Esophagus squamous epithelium (tissue), 5 donors: ENCODE measurements around the gene NPIPA5. TPM values are rescaled to one million over a fixed set of nuclear protein-coding genes. Genes with fewer than 3 reads are reported as not detected.
"Not testable (repeated sequence)": the region's sequence is repeated elsewhere in the genome, so short reads cannot be mapped to it uniquely, and the experiment has no call there.

Experiments
- DNase-seq: peaks from one replicate; lab custom pipeline; 2025; lab: John Stamatoyannopoulos, UW
- H3K27ac ChIP-seq, 4 donors: fragments of 200-600 bp; sonication (generic); one replicate each; pipeline ENCODE4 v1.5.1; 2016 to 2019; ENCODE audit warnings: mild to moderate bottlenecking in 1 of 4
- H3K27me3 ChIP-seq, 4 donors: fragments of 200-600 bp; sonication (generic); 1 replicate in 3 of 4; 2 replicates in 1 of 4; pipeline versions ENCODE4 v1.5.1 to v1.6.0; 2017 to 2021; ENCODE audit warnings: antibody characterized with exemption in 1 of 4
- H3K36me3 ChIP-seq, 3 donors: fragments of 200-600 bp; sonication (generic); one replicate each; pipeline ENCODE4 v1.5.1; 2016 to 2019
- H3K4me1 ChIP-seq, 3 donors: fragments of 200-600 bp; sonication (generic); one replicate each; pipeline ENCODE4 v1.5.1; 2017 to 2019
- H3K4me3 ChIP-seq, 4 donors: fragments of 200-600 bp; sonication (generic); 1 replicate in 3 of 4; 2 replicates in 1 of 4; pipeline ENCODE4 v1.5.1; 2016 to 2019; ENCODE audit warnings: mild to moderate bottlenecking in 2 of 4, moderate library complexity in 1 of 4
- H3K9me3 ChIP-seq, 3 donors: fragments of 200-600 bp; sonication (generic); one replicate each; pipeline ENCODE4 v1.5.1; 2016 to 2019
- POLR2A ChIP-seq, 4 donors: fragments of 450-650 bp; IDR thresholded peaks; one replicate each; pipeline ENCODE4 v1.6.1; 2017; ENCODE audit warnings: antibody characterized with exemption in 4 of 4, mild to moderate bottlenecking in 4 of 4, moderate library complexity in 3 of 4
- WGBS, 2 donors: methylation state at CpG; one replicate each; pipeline ENCODE4 v1.1.5; 2018; 5-methylcytosine and 5-hydroxymethylcytosine counted together
- intact Hi-C: fragments of 100-400 bp; cut with DNase I; formaldehyde crosslinking; loops from one replicate; pipeline ENCODE4 v1.15.0; 2022
- total RNA-seq, 4 donors: library from RNA; depleted of rRNA; stranded (reverse); fragments of >200 nt; gene quantifications; one replicate each; pipeline ENCODE4 v1.1.0, GENCODE V29; 2016
- TF ChIP-seq, protein P1 (sequence below), 6 experiments: fragments of 450-650 bp in 4 of 6; fragments of 200-600 bp in 2 of 6; sonication (generic) in 2 of 6; IDR thresholded peaks; one replicate each; pipeline ENCODE4 v1.5.1; 2016 to 2019; ENCODE audit warnings: antibody characterized with exemption in 6 of 6, mild to moderate bottlenecking in 4 of 6, moderate library complexity in 4 of 6
- donor health status: DM: yes; HTN: yes; CAD: no.

NPIPA5 gene
- total RNA-seq: 10 to 100 TPM in 1 of 4 donors, 1 to 10 TPM in 2, not detected in 1; 1.8 to 19.3 (median 1.9) TPM

DNA sequence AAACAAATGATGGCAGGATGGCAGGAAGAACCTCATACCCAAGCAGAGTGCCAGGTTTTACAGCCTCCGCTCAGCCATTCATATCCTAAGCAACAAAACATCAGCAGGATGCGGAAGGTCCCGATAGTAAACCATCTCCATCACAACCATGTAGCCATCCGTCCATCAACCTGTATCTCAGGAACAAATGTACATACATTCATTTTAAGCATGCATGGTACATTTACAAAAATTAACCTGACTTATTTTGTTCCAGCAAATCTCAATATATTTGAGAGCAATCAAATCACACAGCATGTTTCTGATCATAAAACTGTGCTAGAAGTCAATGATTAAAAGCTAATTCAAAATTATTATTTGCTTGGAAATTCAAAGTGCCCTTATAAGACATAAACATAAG, at the start of gene NPIPA5:
TSS of gene NPIPA5 (minus strand) at position 101 of the 400 bp plus-strand sequence. CDS start at position 101, 0 bp downstream.
- H3K9me3 ChIP-seq, H3K27ac ChIP-seq, H3K36me3 ChIP-seq, intact Hi-C loops, H3K4me1 ChIP-seq, H3K27me3 ChIP-seq, DNase-seq, H3K4me3 ChIP-seq: not testable (repeated sequence)
- WGBS, 2 donors: no CpG with 5 or more reads among the region's 4 CpGs

DNA sequence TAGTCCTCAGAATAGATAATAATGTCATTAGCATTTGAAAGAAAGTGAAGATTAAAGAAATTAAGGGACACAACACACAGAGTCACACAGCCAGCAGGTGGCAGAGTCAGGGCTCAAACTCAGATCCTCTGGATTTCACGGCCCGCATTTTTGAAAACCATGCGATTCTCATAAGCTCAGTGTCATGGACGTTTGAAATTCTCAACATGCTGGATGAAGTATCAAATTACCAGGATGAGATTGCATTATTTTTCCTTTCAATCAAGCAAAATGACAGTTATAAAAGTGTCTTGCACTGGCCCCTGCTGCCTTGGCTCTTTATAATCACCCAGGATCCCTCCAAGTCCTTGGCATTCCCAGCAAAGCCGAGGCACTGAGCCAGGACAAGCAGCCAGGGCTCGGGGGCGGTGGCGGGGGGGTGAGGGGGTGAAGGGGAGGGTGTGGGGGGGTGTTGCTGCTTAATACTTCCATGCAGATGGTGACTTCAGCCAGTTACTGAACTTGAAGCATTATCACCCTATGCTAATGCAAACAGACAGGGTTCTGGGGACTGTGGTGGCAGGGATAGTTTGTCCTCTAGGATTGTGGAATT, 49.6 kb upstream of the NPIPA5 start:
- no peaks in the 10 kb centered on the region for H3K36me3 ChIP-seq
- DNase-seq: no peak
- H3K9me3 ChIP-seq: no peaks in the 10 kb centered on the region
- H3K27ac ChIP-seq: peak overlapping the region in 3 of 4 donors; percentile 13 to 76 (median 30)
- intact Hi-C loops: loop anchor here (10.0 kb wide), 1 partner anchor 67 kb away; no protein-coding TSS in a partner anchor
- peaks cover 0 to 5% (median 0%) of the 10 kb centered on the region in 3 donors for H3K4me1 ChIP-seq
- no peaks in the 10 kb centered on the region for H3K27me3 ChIP-seq
- peak overlapping the region in 2 of 4 donors; percentile 16 to 41 for H3K4me3 ChIP-seq
- 1% methylated on average over 4 to 5 of the region's 8 CpGs for WGBS, 2 donors
- TF ChIP-seq POLR2A (IDR thresholded peaks at IDR 0.05): no peak
- TF ChIP-seq, protein P1, sequence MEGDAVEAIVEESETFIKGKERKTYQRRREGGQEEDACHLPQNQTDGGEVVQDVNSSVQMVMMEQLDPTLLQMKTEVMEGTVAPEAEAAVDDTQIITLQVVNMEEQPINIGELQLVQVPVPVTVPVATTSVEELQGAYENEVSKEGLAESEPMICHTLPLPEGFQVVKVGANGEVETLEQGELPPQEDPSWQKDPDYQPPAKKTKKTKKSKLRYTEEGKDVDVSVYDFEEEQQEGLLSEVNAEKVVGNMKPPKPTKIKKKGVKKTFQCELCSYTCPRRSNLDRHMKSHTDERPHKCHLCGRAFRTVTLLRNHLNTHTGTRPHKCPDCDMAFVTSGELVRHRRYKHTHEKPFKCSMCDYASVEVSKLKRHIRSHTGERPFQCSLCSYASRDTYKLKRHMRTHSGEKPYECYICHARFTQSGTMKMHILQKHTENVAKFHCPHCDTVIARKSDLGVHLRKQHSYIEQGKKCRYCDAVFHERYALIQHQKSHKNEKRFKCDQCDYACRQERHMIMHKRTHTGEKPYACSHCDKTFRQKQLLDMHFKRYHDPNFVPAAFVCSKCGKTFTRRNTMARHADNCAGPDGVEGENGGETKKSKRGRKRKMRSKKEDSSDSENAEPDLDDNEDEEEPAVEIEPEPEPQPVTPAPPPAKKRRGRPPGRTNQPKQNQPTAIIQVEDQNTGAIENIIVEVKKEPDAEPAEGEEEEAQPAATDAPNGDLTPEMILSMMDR (IDR thresholded peaks at IDR 0.05): peak; percentile 35 to 67 (median 64)

DNA sequence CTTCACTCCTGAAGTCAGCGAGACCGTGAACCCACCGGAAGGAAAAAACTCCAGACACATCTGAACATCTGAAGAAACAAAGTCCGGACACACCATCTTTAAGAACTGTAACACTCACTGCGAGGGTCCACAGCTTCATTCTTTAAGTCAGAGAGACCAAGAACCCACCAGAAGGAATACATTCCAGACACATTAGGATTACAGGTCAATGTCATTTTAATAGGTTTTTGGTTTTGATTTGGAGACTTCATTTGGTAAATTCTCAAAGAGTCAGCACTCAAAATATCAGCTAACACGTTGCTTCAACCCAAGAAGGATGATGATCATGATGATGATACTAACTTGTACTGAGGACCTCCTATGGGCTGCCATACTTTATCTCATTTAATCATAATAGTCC, 48.7 kb upstream of the NPIPA5 start:
- no peaks in the 10 kb centered on the region for H3K27me3 ChIP-seq
- no peak overlapping the region for H3K27ac ChIP-seq
- no peaks in the 10 kb centered on the region for H3K36me3 ChIP-seq
- H3K9me3 ChIP-seq: no peaks in the 10 kb centered on the region
- peaks cover 0 to 5% (median 0%) of the 10 kb centered on the region in 3 donors for H3K4me1 ChIP-seq
- WGBS, 2 donors: 69 to 70% methylated on average over 5 to 6 of the region's 6 CpGs
- DNase-seq: no peak
- intact Hi-C loops: loop anchor here (10.0 kb wide), 1 partner anchor 68 kb away; no protein-coding TSS in a partner anchor
- H3K4me3 ChIP-seq: no peak overlapping the region
- TF ChIP-seq, protein P1 (IDR thresholded peaks at IDR 0.05): no peak
- TF ChIP-seq POLR2A (IDR thresholded peaks at IDR 0.05): no peak

DNA sequence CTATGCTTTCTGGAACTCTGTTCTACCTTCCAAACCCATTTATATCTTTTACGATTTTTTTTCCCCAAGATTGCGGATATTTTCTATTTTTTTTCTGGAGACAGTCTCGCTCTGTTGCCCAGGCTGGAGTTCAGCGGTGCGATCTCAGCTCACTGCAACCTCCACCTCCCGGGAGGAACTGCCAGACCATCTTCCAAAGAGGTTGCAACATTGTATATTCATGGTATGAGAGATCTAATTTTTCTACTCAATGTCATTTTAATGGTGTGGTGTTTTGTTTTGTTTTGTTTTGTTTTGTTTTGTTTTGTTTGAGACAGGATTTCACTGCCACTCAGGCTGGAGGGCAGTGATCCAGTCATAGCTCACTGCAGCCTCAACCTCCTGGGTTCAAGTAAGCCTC, 47.8 kb upstream of the NPIPA5 start:
- no peak overlapping the region for H3K4me3 ChIP-seq
- no peaks in the 10 kb centered on the region for H3K9me3 ChIP-seq
- peaks cover 0 to 5% (median 0%) of the 10 kb centered on the region in 3 donors for H3K4me1 ChIP-seq
- H3K36me3 ChIP-seq: no peaks in the 10 kb centered on the region
- no peak for DNase-seq
- no peaks in the 10 kb centered on the region for H3K27me3 ChIP-seq
- 82% methylated on average over 6 of the region's 6 CpGs for WGBS, 2 donors
- H3K27ac ChIP-seq: no peak overlapping the region
- intact Hi-C loops: loop anchor here (10.0 kb wide), 1 partner anchor 69 kb away; no protein-coding TSS in a partner anchor
- TF ChIP-seq, protein P1 (IDR thresholded peaks at IDR 0.05): no peak
- TF ChIP-seq POLR2A (IDR thresholded peaks at IDR 0.05): no peak

DNA sequence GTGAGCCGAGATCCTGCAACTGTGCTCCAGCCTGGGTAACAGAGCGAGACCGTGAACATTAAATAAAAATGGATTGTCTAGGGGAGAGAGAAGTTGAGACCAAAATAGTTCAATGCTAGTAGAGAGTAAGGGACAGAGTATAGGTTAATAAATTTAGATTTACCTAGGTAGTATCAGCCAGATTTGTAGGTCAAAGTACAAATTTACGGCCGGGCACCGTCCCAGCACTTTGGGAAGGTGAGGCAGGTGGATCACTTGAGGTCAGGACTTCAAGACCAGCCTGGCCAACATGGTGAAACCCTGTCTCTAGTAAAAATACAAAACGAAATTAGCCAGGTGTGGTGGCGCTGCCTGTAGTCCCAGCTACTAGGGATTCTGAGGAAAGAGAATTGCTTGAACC, 44.1 kb upstream of the NPIPA5 start:
- no peak overlapping the region for H3K4me3 ChIP-seq
- H3K27me3 ChIP-seq: no peaks in the 10 kb centered on the region
- DNase-seq: no peak
- no peaks in the 10 kb centered on the region for H3K4me1 ChIP-seq
- no peaks in the 10 kb centered on the region for H3K9me3 ChIP-seq
- no peak overlapping the region for H3K27ac ChIP-seq
- 83 to 92% methylated on average over 8 of the region's 8 CpGs for WGBS, 2 donors
- no peaks in the 10 kb centered on the region for H3K36me3 ChIP-seq
- intact Hi-C loops: loop anchor here (10.0 kb wide), 1 partner anchor 73 kb away; no protein-coding TSS in a partner anchor
- TF ChIP-seq, protein P1 (IDR thresholded peaks at IDR 0.05): no peak
- no peak for TF ChIP-seq POLR2A (IDR thresholded peaks at IDR 0.05)

DNA sequence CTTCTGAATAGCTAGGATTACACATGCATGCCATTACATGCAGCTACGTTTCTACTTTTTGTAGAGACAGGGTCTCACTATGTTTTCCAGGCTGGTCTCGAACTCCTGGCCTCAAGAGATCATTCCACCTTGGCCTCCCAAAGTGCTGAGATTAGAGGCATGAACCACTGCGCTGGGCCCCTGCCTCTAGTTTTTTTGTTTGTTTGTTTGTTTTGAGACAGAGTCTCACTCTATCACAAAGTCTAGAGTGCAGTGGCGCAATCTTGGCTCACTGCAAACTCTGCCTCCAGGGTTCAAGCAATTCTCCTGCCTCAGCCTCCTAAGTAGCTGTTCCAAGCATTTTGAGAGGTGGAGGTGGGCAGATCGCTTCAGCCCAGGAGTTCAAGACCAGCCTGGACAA, 43.6 kb upstream of the NPIPA5 start:
- not testable (repeated sequence) for H3K4me3 ChIP-seq, H3K9me3 ChIP-seq, H3K27ac ChIP-seq

More for the DNA sequence above, 43.6 kb upstream of the NPIPA5 start:
- WGBS, 2 donors: 65 to 67% methylated on average over 3 to 5 of the region's 5 CpGs
- not testable (repeated sequence) for H3K36me3 ChIP-seq, H3K4me1 ChIP-seq, DNase-seq, H3K27me3 ChIP-seq
- intact Hi-C loops: loop anchor here (10.0 kb wide), 1 partner anchor 73 kb away; no protein-coding TSS in a partner anchor
